ENCODE data around the gene CEACAM19.

- TF ChIP-seq GATA2 (IDR thresholded peaks at IDR 0.05; ENCODE audit: low read depth, low read length) = no peak
- TF ChIP-seq GATA3 (IDR thresholded peaks at IDR 0.05; ENCODE audit: low read depth, low read length) = no peak
Measured at GRCh38 chr19:44686896-44687295, 15.6 kb downstream of the CEACAM19 start.

Measured in SH-SY5Y (cell line).